Activated T-helper 2 cell treated with anti-CD3 and anti-CD28 coated beads, Interferon-gamma antibody, Interleukin-2, Interleukin-4, amounts not matched to agents 10 μg/mL and 5 μg/mL and 100 μg/mL, durations not matched to agents 14 hours and 24 hours and 36 hours (primary cell): ENCODE results near the gene PTPRE. TPM values are rescaled to one million over a fixed set of nuclear protein-coding genes. Genes with fewer than 3 reads are reported as not detected.

Experiments
- DNase-seq: peaks from one replicate; pipeline ENCODE4 v3.0.0; 2021; ENCODE audit warnings: low spot score
- H3K27ac Mint-ChIP-seq: one replicate; pipeline ENCODE4 v1.8.0; 2021; ENCODE audit warnings: mixed read lengths
- H3K27me3 Mint-ChIP-seq: one replicate; pipeline ENCODE4 v1.8.0; 2021; ENCODE audit warnings: low read depth, mixed read lengths
- H3K36me3 Mint-ChIP-seq: one replicate; pipeline ENCODE4 v1.8.0; 2021; ENCODE audit warnings: low read depth, mixed read lengths
- H3K4me1 Mint-ChIP-seq: one replicate; pipeline ENCODE4 v1.8.0; 2021; ENCODE audit warnings: low read depth, mixed read lengths
- H3K4me3 Mint-ChIP-seq: one replicate; pipeline ENCODE4 v1.8.0; 2021; ENCODE audit warnings: low read depth, mild to moderate bottlenecking, moderate library complexity, mixed read lengths
- H3K9me3 Mint-ChIP-seq: one replicate; pipeline ENCODE4 v1.8.0; 2021; ENCODE audit warnings: mixed read lengths
- intact Hi-C: fragments of 100-400 bp; cut with micrococcal nuclease; formaldehyde crosslinking; loops from one replicate; pipeline ENCODE4 v1.15.1; 2023
- total RNA-seq: library from RNA; stranded (reverse); gene quantifications from 2 replicates; pipeline ENCODE4 v1.2.3, GENCODE V29; 2022

The PTPRE gene
- total RNA-seq, 1 donor from 2014 or later = 16.8 TPM

DNA sequence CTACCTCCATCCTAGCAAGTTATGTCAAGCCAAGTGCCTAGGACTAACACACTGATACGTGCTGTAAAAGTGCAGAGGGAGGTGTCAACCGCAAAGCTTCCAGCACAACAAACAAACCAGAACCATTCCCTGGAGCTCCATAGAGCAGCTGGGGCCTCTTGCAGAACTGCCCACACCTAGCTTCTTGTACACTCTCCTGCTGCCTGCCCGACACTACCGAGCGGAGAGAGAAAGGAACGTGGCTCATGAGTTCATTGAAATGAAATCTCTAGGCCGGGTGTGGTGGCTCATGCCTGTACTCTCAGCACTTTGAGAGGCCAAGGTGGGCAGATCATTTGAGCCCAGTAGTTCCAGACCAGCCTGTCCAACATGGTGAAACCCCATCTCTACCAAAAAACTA lies 145.8 kb downstream of the PTPRE start:
- no peak for DNase-seq
- peaks cover 30% of the 10 kb centered on the region for H3K4me1 Mint-ChIP-seq
- no peaks in the 10 kb centered on the region for H3K27me3 Mint-ChIP-seq
- no peaks in the 10 kb centered on the region for H3K9me3 Mint-ChIP-seq
- intact Hi-C loops = no loop called here
- H3K27ac Mint-ChIP-seq = no peak overlapping the region
- peaks cover 71% of the 10 kb centered on the region for H3K36me3 Mint-ChIP-seq
- H3K4me3 Mint-ChIP-seq = no peak overlapping the region

DNA sequence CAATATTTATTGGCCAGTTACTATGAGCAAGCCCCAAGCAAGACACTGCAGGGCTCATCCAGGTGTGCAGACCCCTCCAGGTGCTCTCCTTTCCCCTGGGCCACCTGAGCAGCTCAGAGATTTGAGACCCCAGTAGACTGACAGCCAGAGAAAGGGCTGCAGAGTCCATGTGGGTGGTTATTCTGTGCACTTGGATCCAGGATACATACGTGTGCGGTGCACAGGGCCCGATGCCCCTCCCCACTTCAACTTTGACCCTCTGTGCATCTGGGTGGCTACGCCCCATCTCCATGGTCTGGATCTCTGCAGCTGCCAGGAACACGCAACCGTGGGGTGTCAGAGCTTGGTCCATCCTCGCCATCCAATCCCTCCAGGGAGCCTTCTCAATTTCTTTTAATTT lies 146.5 kb downstream of the PTPRE start:
- Mint-ChIP-seq H3K9me3 (no peaks in the 10 kb centered on the region), H3K27me3 (no peaks in the 10 kb centered on the region), H3K4me3 (no peak overlapping the region), H3K27ac (no peak overlapping the region), H3K4me1 (peaks cover 24% of the 10 kb centered on the region), H3K36me3 (peaks cover 74% of the 10 kb centered on the region)
- intact Hi-C loops = no loop called here
- DNase-seq = no peak

DNA sequence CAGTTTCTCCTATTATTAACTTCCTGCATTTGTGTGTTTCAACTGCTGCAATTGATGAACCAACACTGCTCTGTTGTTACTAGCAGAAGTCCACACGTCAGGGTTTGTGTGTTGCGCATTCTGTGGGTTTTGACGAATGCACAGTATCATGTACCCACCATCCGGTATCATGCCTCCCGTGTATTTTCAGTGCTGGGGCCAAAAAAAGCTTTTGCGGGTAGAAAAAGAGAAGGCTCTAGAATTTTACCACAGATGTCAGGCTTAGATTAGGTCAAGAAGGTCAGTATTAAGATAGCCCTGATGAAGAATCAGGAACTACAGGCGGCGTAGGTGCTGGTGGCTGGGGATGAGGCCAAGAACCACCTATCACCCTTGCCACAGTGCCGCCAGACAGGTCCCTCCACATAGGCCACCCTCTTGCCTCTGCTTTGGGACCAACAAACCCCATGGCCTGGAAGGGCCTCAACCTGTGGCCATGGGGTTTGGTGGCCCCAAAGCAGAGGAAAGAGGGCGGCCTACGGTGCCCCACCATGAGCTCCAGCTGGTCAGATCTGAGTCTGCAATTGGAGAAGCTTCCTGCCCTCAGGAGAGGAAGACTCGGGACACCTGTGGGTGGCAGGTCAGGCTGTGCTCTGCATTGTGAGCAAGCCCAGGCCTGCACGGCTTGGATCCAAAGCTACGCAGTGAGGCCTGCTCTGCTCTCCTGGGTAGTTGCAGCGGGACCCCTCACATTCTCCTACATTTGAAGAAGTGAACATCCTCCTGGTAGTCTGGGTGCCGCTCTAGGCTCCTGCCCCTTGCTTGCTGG lies 147.5 kb downstream of the PTPRE start:
- intact Hi-C loops = no loop called here
- Mint-ChIP-seq H3K9me3 (no peaks in the 10 kb centered on the region), H3K36me3 (peaks cover 72% of the 10 kb centered on the region), H3K27me3 (no peaks in the 10 kb centered on the region), H3K4me3 (no peak overlapping the region), H3K27ac (no peak overlapping the region), H3K4me1 (peaks cover 15% of the 10 kb centered on the region)
- DNase-seq = no peak

DNA sequence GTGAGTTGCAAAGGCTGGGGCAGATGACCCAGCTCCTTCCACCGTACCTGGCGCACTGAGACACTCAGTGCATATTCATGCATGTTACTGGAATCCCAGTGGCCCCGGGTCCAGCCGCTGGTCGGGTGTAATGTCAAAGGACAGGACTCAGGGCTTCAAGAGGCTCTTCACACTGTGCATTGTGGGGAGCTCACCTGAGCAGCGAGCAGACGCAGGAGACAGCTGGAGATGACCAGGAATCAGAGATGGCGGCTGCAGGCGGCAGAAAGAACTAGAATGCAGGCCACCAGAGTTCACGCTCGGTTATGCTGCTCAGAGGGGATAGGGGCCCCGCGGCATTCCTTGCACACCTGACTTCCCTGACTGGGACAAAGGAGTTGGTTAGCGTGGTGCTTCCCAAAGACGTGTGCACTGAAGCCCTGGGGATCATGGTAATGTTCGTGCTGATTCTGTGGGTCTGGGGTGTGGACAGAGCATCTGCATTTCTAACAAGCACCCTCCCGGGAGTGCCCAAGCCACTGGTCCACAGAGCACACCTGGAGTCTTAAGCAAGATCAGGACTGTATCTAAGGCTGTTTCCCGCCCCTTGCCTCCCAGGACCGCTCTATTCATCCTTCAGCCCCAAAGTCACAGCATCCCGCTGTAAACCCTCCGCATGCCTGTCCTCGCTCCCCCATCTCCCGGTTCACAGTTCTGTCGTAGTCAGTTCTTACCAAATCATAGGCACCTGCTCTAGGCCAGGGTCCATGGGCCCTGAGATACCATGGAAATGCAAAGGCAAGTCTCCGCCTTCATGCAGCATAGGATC lies 148.4 kb downstream of the PTPRE start:
- DNase-seq = no peak
- Mint-ChIP-seq H3K9me3 (no peaks in the 10 kb centered on the region), H3K27ac (no peak overlapping the region), H3K36me3 (peaks cover 70% of the 10 kb centered on the region), H3K27me3 (no peaks in the 10 kb centered on the region), H3K4me1 (peaks cover 6% of the 10 kb centered on the region), H3K4me3 (no peak overlapping the region)
- intact Hi-C loops = no loop called here

DNA sequence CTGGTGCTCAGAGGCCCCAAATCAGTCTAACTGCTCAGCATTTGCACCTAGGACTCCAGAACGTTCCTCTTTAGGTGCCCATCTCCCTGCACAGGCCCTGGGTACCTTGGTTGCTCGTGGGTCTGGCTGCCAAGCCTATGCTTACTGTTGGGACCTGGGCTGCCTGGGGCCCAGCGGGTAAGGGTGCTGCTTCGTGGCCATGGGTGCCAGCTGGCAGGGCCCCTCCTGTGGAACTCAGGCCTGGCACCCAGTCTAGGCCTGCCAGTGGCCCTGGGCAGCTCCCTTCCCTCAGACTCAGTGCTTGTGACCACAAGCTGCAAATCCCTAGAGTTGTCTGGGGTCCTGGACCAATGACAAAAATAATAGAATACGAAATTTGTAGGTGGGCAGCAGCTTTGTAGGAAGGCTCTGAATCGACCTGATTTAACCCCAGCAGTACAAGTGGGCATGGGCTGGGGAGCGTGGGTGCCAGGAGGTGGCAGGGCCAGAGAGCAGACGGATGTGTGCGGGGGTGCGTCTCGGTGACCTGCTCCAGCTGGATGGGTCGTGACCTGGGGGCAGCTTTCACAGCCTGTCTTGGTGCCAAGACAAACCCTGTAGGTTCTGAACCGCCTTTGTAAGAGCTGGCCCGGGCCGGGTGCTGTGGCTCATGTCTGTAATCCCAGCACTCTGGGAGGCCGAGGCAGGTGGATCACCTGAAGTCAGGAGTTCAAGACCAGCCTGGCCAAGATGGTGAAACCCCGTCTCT lies 149.6 kb downstream of the PTPRE start:
- intact Hi-C loops = no loop called here
- no peak for DNase-seq
- H3K36me3 Mint-ChIP-seq = peaks cover 66% of the 10 kb centered on the region
- H3K27me3 Mint-ChIP-seq = no peaks in the 10 kb centered on the region
- H3K4me1 Mint-ChIP-seq = peaks cover 5% of the 10 kb centered on the region
- H3K4me3 Mint-ChIP-seq = no peak overlapping the region
- no peaks in the 10 kb centered on the region for H3K9me3 Mint-ChIP-seq
- H3K27ac Mint-ChIP-seq = no peak overlapping the region

DNA sequence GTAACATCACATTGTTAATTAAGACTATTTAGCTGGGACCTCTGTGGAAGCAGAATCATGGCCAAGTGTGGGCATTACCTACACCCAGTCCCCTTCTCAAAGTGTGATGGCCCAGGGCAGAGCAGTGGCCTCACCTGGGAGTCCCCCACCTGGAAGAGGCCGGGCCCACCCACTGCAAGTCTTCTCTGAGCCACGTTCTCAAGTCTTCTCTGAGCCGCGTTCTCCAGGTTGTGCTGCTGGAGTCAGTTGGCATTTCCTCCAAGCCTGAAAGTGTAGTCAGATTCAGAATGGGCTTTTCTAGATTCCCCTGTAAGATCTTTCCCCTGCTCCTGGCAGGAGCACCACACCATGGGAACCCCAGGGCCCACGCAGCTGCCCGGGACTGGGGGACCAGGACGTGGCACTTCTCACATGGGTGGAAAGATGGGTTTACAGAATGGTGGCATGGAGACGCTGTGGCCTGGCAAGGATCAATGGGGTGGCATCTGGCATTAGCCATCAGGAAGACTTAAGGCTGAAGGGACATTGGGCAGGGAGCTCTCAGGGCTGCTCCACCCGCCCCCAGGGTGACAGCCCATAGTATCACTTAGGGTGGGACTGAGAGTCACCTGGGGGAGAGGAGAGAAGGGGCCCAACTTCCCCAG lies 151.3 kb downstream of the PTPRE start:
- intact Hi-C loops = no loop called here
- Mint-ChIP-seq H3K9me3 (no peaks in the 10 kb centered on the region), H3K27ac (no peak overlapping the region), H3K4me1 (peaks cover 16% of the 10 kb centered on the region), H3K36me3 (peaks cover 62% of the 10 kb centered on the region), H3K27me3 (no peaks in the 10 kb centered on the region), H3K4me3 (no peak overlapping the region)
- DNase-seq = no peak

DNA sequence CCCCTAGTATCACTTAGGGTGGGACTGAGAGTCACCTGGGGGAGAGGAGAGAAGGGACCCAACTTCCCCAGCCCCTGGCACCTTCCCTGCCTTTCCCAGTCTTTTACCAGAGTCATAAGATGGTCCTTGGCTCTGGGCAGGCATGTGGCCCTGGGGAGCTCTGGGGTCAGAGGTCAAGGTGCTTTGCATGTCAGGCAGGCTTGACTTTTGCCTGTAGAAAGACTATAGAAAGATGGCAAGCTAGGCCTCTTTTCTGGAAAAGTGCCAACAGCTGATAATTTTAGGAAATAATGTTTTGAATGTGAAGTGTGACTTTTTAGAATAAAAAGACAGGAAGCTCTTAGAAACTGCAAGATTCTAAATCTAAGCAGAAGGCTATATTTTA lies 151.8 kb downstream of the PTPRE start:
- no peaks in the 10 kb centered on the region for H3K27me3 Mint-ChIP-seq
- H3K27ac Mint-ChIP-seq = no peak overlapping the region
- intact Hi-C loops = no loop called here
- no peak for DNase-seq
- no peak overlapping the region for H3K4me3 Mint-ChIP-seq
- H3K4me1 Mint-ChIP-seq = peaks cover 21% of the 10 kb centered on the region
- no peaks in the 10 kb centered on the region for H3K9me3 Mint-ChIP-seq
- peaks cover 66% of the 10 kb centered on the region for H3K36me3 Mint-ChIP-seq

DNA sequence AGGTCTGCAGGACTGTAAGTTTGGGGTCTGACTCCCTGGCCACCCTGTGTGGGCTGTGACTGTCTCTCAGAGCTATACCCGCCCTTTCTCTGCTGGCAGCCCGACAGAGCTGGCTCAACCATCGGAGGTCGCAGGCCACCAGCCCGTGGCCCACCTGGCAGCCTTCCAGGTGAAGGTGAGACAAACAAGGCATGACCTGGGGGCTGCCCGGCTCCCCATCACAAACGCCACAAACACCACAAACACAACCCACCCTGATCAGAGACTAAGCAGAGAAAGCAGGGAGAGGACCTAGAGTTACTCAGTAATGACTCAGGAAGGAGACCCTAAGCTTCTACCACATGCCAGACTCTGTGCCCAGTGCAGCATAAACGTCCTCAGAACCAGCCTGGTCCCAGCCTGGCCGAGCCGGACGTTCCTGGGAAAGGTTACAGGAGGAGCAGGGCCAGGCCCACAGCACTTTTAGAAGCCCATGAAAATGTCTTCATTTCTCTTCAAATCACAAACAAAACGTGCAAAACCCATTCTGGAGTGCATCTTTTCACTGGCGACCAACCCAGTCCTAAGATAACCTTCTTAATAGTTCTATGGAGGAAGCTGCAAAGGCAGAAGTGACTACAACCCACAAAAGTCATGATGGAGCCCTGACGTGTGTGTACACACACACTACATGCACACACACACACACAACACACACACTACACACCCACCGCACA lies 152.5 kb downstream of the PTPRE start:
- Mint-ChIP-seq H3K36me3 (peaks cover 66% of the 10 kb centered on the region), H3K27ac (no peak overlapping the region), H3K4me1 (peaks cover 28% of the 10 kb centered on the region), H3K9me3 (no peaks in the 10 kb centered on the region), H3K4me3 (no peak overlapping the region), H3K27me3 (no peaks in the 10 kb centered on the region)
- intact Hi-C loops = no loop called here
- no peak for DNase-seq

DNA sequence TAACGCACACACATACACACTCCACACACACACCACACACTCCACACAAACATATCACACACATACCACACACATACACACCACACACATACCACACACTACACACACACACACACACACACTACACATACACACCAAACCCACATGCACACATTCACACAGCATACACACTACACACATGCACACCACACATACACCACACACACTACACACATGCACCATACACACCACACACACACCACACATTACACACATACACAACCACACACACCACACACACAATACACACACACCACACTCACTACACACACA lies 153.0 kb downstream of the PTPRE start:
- H3K9me3 Mint-ChIP-seq = no peaks in the 10 kb centered on the region
- H3K36me3 Mint-ChIP-seq = peaks cover 68% of the 10 kb centered on the region
- H3K4me1 Mint-ChIP-seq = peaks cover 33% of the 10 kb centered on the region
- no peak overlapping the region for H3K27ac Mint-ChIP-seq
- DNase-seq = no peak
- H3K4me3 Mint-ChIP-seq = no peak overlapping the region
- H3K27me3 Mint-ChIP-seq = no peaks in the 10 kb centered on the region
- intact Hi-C loops = no loop called here

DNA sequence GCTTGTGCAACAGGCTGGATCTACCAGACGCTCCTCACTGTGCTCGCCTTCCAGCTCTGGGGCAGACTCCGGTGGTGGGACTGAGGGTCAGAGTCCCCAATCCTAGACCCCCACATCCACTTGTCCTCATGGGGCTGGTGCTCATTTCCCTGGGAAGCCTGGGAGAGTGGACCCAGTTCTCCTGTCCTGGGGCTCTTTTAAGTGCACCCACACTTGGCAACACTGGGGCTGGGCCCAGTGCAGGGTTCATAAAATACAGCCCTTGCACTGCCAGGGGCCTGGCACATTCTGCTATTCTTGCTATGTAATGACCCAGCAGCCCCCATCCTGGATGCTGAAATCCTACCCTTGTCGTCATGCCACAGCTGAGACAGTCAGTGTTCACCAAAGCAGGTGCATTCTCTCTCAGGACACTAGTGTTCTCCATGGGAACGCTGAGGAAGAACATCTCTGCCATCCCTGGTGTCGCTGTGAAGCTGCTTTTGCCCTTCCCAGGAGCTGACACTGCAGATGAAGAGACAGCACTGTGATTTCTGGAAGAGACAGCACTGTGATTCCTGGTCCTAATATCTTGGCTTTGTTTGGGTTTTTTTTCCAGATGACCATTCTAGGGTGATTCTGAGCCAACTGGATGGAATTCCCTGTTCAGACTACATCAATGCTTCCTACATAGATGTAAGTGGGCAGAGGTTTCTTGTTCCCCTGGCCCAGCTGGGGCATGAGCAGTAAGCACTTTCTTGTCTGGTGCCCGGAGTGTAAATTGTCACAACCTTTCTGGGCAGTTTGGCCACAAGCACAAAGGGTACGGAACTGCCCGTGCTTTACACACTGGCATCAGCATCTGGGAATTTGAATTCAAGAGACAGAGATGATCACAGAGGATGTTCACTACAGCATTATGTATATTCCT lies 153.7 kb downstream of the PTPRE start:
- Mint-ChIP-seq H3K4me1 (peaks cover 40% of the 10 kb centered on the region), H3K27me3 (no peaks in the 10 kb centered on the region), H3K4me3 (no peak overlapping the region), H3K36me3 (peaks cover 68% of the 10 kb centered on the region), H3K9me3 (no peaks in the 10 kb centered on the region), H3K27ac (no peak overlapping the region)
- DNase-seq = no peak
- intact Hi-C loops = no loop called here

DNA sequence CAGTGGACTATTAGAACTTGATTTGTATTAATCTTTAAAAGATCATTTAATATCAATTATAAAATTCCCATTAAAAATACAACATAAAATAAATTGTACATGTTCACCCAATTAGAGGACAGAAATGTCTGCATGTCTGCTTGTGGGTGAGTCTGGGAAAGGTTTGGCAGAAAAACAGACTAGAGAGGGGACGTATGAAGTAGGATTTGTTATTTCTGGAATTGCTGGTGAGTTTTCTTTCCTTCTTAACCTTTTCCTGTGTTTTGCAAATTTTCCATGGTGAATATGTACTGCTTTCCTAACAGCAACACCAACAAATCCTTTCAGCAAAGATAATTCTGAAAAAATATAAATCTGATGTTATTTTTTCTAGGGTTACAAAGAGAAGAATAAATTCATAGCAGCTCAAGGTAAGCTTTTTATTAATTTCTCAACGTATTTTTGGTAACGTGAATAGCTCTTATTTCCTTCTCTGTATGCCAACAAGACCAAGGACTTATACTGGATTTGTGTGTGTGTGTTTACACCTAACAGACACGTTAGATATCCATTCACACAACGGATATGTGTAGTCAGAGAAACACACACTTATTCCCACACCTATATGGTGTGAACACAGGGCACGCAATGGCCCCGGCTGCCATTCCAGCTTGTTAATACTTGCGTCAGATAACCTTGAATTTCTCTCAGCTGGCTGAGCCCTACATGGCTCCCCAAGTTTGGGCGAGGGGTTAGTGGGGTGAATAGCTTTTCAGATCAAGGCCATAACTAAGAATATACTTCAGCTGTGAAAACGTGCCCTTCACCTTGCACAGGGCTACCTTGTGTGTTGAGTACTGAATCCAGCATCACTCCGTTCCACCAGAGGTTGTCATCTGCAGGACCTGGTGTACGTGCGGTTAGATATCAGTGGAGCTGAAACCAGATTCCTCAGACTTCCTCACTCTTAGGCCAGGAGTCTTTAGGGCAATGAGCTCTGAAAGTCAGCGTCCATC lies 154.7 kb downstream of the PTPRE start:
- Mint-ChIP-seq H3K4me3 (no peak overlapping the region), H3K36me3 (peaks cover 68% of the 10 kb centered on the region), H3K4me1 (peaks cover 49% of the 10 kb centered on the region), H3K9me3 (no peaks in the 10 kb centered on the region), H3K27me3 (no peaks in the 10 kb centered on the region), H3K27ac (peak overlapping the region; percentile 28)
- DNase-seq = no peak
- intact Hi-C loops = no loop called here
